GM12891 (cell line): Measurements from ENCODE around the gene CABCOCO1.
"Not testable (repeated sequence)": the region's sequence is repeated elsewhere in the genome, so short reads cannot be mapped to it uniquely, and the experiment has no call there.

ENCODE experiments used
- POLR2A ChIP-seq: IDR thresholded peaks from 2 replicates; pipeline ENCODE4 v1.6.1; 2011; ENCODE audit warnings: low read depth, low read length, control low read depth
- POLR2AphosphoS5 ChIP-seq: IDR thresholded peaks from 2 replicates; pipeline ENCODE4 v1.6.1; 2011; ENCODE audit warnings: low read depth, low read length, control low read depth
- SPI1 ChIP-seq: IDR thresholded peaks from 2 replicates; pipeline ENCODE4 v1.6.1; 2011; ENCODE audit warnings: low read depth, low read length, control low read depth

DNA sequence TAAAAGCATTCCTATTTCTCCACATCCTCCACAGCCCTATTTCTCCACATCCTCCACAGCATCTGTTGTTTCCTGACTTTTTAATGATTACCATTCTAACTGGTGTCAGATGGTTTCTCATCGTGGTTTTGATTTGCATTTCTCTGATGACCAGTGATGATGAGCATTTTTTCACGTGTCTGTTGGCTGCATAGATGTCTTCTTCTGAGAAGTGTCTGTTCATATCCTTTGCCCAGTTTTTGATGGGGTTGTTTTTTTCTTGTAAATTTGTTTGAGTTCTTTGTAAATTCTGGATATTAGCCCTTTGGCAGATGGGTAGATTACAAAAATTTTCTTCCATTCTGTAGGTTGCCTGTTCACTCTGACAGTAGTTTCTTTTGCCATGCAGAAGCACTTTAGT, 49.4 kb downstream of the CABCOCO1 start:
- TF ChIP-seq POLR2A, POLR2AphosphoS5, SPI1: not testable (repeated sequence)
